Measurements from ENCODE around the gene PLD5.
"Not testable (repeated sequence)": the region's sequence is repeated elsewhere in the genome, so short reads cannot be mapped to it uniquely, and the experiment has no call there.

Gene PLD5

DNA sequence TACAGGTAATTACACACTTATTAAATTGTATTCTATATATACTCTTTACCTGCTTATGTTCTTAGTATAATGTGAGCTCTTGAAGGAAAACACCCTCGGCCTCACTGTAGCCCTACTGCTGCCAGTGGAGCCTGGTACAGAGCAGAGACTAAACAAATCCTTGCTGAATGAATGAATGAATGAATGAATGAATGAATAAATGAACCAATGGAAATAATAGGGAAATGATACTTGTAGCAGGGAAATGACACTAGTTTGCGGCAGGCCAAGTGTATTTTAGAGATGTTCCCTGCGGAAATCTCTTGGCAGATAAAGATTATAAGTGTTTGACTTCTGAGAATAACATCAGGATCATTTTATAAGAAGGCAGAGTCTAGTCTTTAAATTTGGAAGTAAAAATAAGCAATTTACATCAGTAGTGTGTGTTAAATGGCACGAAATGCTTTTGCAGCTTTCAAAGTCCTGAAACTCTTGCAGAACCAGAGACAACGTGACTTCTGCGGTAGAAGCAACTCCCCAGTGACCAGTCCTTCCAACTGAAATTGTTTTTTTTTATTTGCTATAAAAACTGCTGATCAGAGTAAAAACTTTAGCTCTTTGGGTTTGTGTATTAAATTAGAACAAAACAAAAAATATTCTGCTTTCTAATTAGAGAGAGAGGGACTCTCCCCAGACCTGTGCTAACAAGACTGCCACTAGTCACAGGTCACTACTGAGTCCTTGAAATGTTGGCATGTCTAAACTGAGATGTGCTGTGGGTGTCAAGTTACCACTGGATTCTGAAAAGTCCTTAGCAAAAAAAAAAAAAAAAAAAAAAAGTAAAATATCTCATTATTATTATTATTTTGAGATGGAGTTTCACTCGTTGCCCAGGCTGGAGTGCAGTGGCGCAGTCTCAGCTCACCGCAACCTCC, 326.3 kb downstream of the PLD5 start:
- Histone ChIP-seq H3K27ac (ENCODE audit: low read depth, low read length) (no peak overlapping the region), H3K36me3 (ENCODE audit: control insufficient read depth, insufficient read depth, low read length) (0 out of 2 replicates have a peak, but pooled peaks cover 6% of the 10 kb centered on the region), H3K9ac (ENCODE audit: low read length) (no peak overlapping the region), H3K4me1 (ENCODE audit: control insufficient read depth, insufficient read depth, low read length) (peaks cover 6% of the 10 kb centered on the region; the same call in 1 of the 2 replicates), H3K9me3 (ENCODE audit: control insufficient read depth, insufficient read depth, low read depth, low read length) (peaks cover 16% of the 10 kb centered on the region), H3K4me3 (ENCODE audit: low read depth, low read length) (no peak overlapping the region), H3K27me3 (ENCODE audit: control insufficient read depth, insufficient read depth, low read length) (no peaks in the 10 kb centered on the region)

DNA sequence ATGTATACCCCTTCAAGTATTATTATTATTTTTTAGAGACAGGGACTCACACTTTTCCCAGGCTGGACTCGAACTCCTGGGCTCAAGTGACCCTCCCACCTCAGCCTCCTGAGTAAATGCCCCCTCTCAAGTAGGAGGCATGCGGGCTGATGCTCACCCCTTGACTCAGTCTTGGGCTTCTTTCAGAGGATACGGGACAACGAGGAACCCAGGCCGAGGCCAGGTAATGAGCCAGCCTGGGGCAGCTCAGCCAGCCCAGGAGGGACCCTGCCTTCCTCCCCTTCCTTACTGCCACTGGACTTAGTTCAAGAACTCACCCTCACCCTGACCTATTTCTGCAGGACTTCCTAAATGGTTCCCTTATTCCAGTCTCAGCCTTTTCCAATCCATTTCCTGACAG, 327.6 kb downstream of the PLD5 start:
- Histone ChIP-seq H3K9me3 (ENCODE audit: control insufficient read depth, insufficient read depth, low read depth, low read length) (peaks cover 16% of the 10 kb centered on the region), H3K36me3 (ENCODE audit: control insufficient read depth, insufficient read depth, low read length) (0 out of 2 replicates have a peak, but pooled peaks cover 6% of the 10 kb centered on the region), H3K9ac (ENCODE audit: low read length) (no peak overlapping the region), H3K27me3 (ENCODE audit: control insufficient read depth, insufficient read depth, low read length) (no peaks in the 10 kb centered on the region), H3K4me1 (ENCODE audit: control insufficient read depth, insufficient read depth, low read length) (peaks cover 6% of the 10 kb centered on the region; the same call in 1 of the 2 replicates), H3K27ac (ENCODE audit: low read depth, low read length) (no peak overlapping the region), H3K4me3 (ENCODE audit: low read depth, low read length) (no peak overlapping the region)

DNA sequence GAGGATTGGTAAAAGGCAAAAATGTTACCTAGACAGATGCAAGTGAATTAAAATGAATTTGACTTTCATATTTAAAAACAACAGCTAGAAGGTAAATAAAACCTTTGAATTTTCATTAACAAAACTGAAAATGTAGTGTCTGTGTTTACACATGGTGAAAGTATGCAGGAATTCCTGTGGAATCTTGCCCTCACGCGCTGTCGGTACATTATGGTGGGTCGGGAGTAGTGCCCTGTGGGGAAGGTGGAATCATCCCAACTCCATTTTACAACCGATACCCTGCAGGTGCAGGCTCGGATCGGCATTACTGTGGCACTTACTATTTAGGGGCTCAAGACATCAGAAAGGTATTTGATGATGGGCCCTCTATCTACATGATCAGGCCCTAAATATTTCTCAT, 328.4 kb downstream of the PLD5 start:
- H3K9me3 ChIP-seq (ENCODE audit: control insufficient read depth, insufficient read depth, low read depth, low read length), result peaks cover 16% of the 10 kb centered on the region
- H3K36me3 ChIP-seq (ENCODE audit: control insufficient read depth, insufficient read depth, low read length), result 0 out of 2 replicates have a peak, but pooled peaks cover 6% of the 10 kb centered on the region
- H3K4me1 ChIP-seq (ENCODE audit: control insufficient read depth, insufficient read depth, low read length), result peaks cover 6% of the 10 kb centered on the region; the same call in 1 of the 2 replicates
- H3K9ac ChIP-seq (ENCODE audit: low read length), result no peak overlapping the region
- no peak overlapping the region for H3K27ac ChIP-seq (ENCODE audit: low read depth, low read length)
- no peaks in the 10 kb centered on the region for H3K27me3 ChIP-seq (ENCODE audit: control insufficient read depth, insufficient read depth, low read length)
- H3K4me3 ChIP-seq (ENCODE audit: low read depth, low read length), result no peak overlapping the region

- Histone ChIP-seq H3K9me3 (ENCODE audit: control insufficient read depth, insufficient read depth, low read depth, low read length) (no peaks in the 10 kb centered on the region), H3K36me3 (ENCODE audit: control insufficient read depth, insufficient read depth, low read length) (no peaks in the 10 kb centered on the region), H3K4me3 (ENCODE audit: low read depth, low read length) (no peak overlapping the region), H3K27me3 (ENCODE audit: control insufficient read depth, insufficient read depth, low read length) (no peaks in the 10 kb centered on the region), H3K27ac (ENCODE audit: low read depth, low read length) (no peak overlapping the region), H3K9ac (ENCODE audit: low read length) (no peak overlapping the region), H3K4me1 (ENCODE audit: control insufficient read depth, insufficient read depth, low read length) (peaks cover 11% of the 10 kb centered on the region)
These were observed 334.9 kb downstream of the PLD5 start for GRCh38 chr1:242189591-242189990.

- no peak overlapping the region for H3K27ac ChIP-seq (ENCODE audit: low read depth, low read length)
- no peak overlapping the region for H3K4me3 ChIP-seq (ENCODE audit: low read depth, low read length)
- peaks cover 11% of the 10 kb centered on the region for H3K4me1 ChIP-seq (ENCODE audit: control insufficient read depth, insufficient read depth, low read length)
- no peaks in the 10 kb centered on the region for H3K36me3 ChIP-seq (ENCODE audit: control insufficient read depth, insufficient read depth, low read length)
- H3K27me3 ChIP-seq (ENCODE audit: control insufficient read depth, insufficient read depth, low read length), result no peaks in the 10 kb centered on the region
- no peak overlapping the region for H3K9ac ChIP-seq (ENCODE audit: low read length)
- H3K9me3 ChIP-seq (ENCODE audit: control insufficient read depth, insufficient read depth, low read depth, low read length), result no peaks in the 10 kb centered on the region
These were observed 336.7 kb downstream of the PLD5 start for GRCh38 chr1:242187816-242188215.

GRCh38 chr1:242187171-242187570, 337.3 kb downstream of the PLD5 start:
- H3K27ac ChIP-seq (ENCODE audit: low read depth, low read length), result no peak overlapping the region
- H3K9ac ChIP-seq (ENCODE audit: low read length), result no peak overlapping the region
- no peaks in the 10 kb centered on the region for H3K9me3 ChIP-seq (ENCODE audit: control insufficient read depth, insufficient read depth, low read depth, low read length)
- no peak overlapping the region for H3K4me3 ChIP-seq (ENCODE audit: low read depth, low read length)
- H3K36me3 ChIP-seq (ENCODE audit: control insufficient read depth, insufficient read depth, low read length), result no peaks in the 10 kb centered on the region
- H3K4me1 ChIP-seq (ENCODE audit: control insufficient read depth, insufficient read depth, low read length), result peaks cover 11% of the 10 kb centered on the region
- H3K27me3 ChIP-seq (ENCODE audit: control insufficient read depth, insufficient read depth, low read length), result no peaks in the 10 kb centered on the region

DNA sequence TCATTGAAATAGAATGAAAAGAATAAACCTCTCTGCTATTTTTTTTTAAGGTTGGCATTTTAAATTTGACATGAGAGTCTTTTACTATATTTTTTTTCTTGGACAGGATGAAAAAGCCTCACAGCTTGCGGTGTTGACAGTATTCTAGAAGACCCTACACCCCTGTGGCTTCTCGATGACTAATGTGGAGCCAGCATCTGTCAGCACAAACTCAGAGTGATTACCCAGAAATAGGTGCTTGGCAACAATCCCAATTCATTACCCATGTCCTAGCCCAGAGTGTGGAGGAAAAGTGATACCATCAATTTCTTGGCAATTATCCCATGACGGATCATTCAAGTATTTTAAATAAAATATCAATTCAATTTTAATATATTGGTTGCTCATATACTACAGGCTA, 338.8 kb downstream of the PLD5 start:
- Histone ChIP-seq H3K9ac (ENCODE audit: low read length) (no peak overlapping the region), H3K27me3 (ENCODE audit: control insufficient read depth, insufficient read depth, low read length) (no peaks in the 10 kb centered on the region), H3K9me3 (ENCODE audit: control insufficient read depth, insufficient read depth, low read depth, low read length) (no peaks in the 10 kb centered on the region), H3K4me1 (ENCODE audit: control insufficient read depth, insufficient read depth, low read length) (peaks cover 11% of the 10 kb centered on the region), H3K27ac (ENCODE audit: low read depth, low read length) (no peak overlapping the region), H3K4me3 (ENCODE audit: low read depth, low read length) (no peak overlapping the region), H3K36me3 (ENCODE audit: control insufficient read depth, insufficient read depth, low read length) (no peaks in the 10 kb centered on the region)

DNA sequence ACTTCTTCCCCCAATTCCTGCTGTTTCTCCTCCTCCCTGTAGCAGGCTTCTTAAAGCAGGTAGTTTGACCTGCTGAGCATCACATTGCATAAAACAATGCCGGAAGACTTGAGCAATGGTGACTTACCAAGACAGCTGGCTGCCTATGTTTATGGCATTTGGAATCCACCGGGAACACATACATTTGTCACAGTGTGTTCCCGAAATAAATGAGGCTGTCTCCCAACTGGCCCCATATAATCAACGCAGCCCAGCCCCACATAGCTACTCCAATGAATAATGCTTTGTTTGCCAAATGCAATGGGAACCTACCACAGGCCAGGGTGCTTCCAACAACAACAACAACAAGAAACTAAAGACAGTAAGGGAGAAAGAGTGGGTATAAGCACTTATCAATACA, 339.5 kb downstream of the PLD5 start:
- peaks cover 13% of the 10 kb centered on the region for H3K4me1 ChIP-seq (ENCODE audit: control insufficient read depth, insufficient read depth, low read length)
- H3K9ac ChIP-seq (ENCODE audit: low read length), result no peak overlapping the region
- no peaks in the 10 kb centered on the region for H3K36me3 ChIP-seq (ENCODE audit: control insufficient read depth, insufficient read depth, low read length)
- H3K27ac ChIP-seq (ENCODE audit: low read depth, low read length), result peak overlapping the region; percentile 2; the same call in 1 of the 2 replicates
- H3K27me3 ChIP-seq (ENCODE audit: control insufficient read depth, insufficient read depth, low read length), result no peaks in the 10 kb centered on the region
- no peaks in the 10 kb centered on the region for H3K9me3 ChIP-seq (ENCODE audit: control insufficient read depth, insufficient read depth, low read depth, low read length)
- H3K4me3 ChIP-seq (ENCODE audit: low read depth, low read length), result no peak overlapping the region

DNA sequence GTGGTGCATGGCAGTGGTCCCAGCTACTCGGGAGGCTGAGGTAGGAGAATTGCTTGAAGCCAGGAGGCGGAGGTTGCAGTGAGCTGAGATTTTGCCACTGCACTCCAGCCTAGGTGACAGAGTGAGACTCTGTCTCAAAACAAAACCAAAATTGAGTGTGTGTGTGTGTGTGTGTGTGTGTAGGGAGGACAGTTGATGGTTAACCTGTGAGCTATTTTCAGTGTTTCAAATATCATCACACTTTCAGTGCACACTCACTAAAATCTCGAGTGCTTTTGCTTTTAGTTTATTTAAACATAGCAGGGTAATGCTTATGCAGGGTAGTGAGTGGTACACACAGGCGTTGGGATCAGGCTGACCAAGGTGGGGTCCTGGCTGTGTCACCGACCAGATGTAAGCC, 344.7 kb downstream of the PLD5 start:
- H3K9ac ChIP-seq (ENCODE audit: low read length); H3K9me3 ChIP-seq (ENCODE audit: control insufficient read depth, insufficient read depth, low read depth, low read length); H3K36me3 ChIP-seq (ENCODE audit: control insufficient read depth, insufficient read depth, low read length); H3K4me3 ChIP-seq (ENCODE audit: low read depth, low read length); H3K27me3 ChIP-seq (ENCODE audit: control insufficient read depth, insufficient read depth, low read length); H3K27ac ChIP-seq (ENCODE audit: low read depth, low read length): not testable (repeated sequence)
- H3K4me1 ChIP-seq (ENCODE audit: control insufficient read depth, insufficient read depth, low read length), result peaks cover 26% of the 10 kb centered on the region

GRCh38 chr1:242178924-242179708, 345.4 kb downstream of the PLD5 start:
- Histone ChIP-seq H3K27me3 (ENCODE audit: control insufficient read depth, insufficient read depth, low read length) (no peaks in the 10 kb centered on the region), H3K27ac (ENCODE audit: low read depth, low read length) (0 out of 2 replicates have a peak overlapping the region, but pooled peaks have one; percentile 34), H3K9ac (ENCODE audit: low read length) (no peak overlapping the region), H3K9me3 (ENCODE audit: control insufficient read depth, insufficient read depth, low read depth, low read length) (0 out of 2 replicates have a peak, but pooled peaks cover 3% of the 10 kb centered on the region), H3K4me1 (ENCODE audit: control insufficient read depth, insufficient read depth, low read length) (peaks cover 24% of the 10 kb centered on the region), H3K36me3 (ENCODE audit: control insufficient read depth, insufficient read depth, low read length) (no peaks in the 10 kb centered on the region), H3K4me3 (ENCODE audit: low read depth, low read length) (no peak overlapping the region)

GRCh38 chr1:242178436-242178835, 346.1 kb downstream of the PLD5 start:
- Histone ChIP-seq H3K4me3 (ENCODE audit: low read depth, low read length) (no peak overlapping the region), H3K36me3 (ENCODE audit: control insufficient read depth, insufficient read depth, low read length) (no peaks in the 10 kb centered on the region), H3K27me3 (ENCODE audit: control insufficient read depth, insufficient read depth, low read length) (no peaks in the 10 kb centered on the region), H3K9ac (ENCODE audit: low read length) (no peak overlapping the region), H3K4me1 (ENCODE audit: control insufficient read depth, insufficient read depth, low read length) (peaks cover 24% of the 10 kb centered on the region), H3K9me3 (ENCODE audit: control insufficient read depth, insufficient read depth, low read depth, low read length) (0 out of 2 replicates have a peak, but pooled peaks cover 3% of the 10 kb centered on the region), H3K27ac (ENCODE audit: low read depth, low read length) (0 out of 2 replicates have a peak overlapping the region, but pooled peaks have one; percentile 34)

Data from HUES6 (cell line).